C1 segment of cervical spinal cord (tissue), 14 donors: Measurements from ENCODE around the gene NEURL3.
A peak's percentile ranks its signal among the peaks of the same experiment; 100 is the strongest.

Experiments
- DNase-seq, 14 donors: peaks; one replicate each; lab custom pipeline; 2025; lab: John Stamatoyannopoulos, UW

Gene NEURL3

DNA sequence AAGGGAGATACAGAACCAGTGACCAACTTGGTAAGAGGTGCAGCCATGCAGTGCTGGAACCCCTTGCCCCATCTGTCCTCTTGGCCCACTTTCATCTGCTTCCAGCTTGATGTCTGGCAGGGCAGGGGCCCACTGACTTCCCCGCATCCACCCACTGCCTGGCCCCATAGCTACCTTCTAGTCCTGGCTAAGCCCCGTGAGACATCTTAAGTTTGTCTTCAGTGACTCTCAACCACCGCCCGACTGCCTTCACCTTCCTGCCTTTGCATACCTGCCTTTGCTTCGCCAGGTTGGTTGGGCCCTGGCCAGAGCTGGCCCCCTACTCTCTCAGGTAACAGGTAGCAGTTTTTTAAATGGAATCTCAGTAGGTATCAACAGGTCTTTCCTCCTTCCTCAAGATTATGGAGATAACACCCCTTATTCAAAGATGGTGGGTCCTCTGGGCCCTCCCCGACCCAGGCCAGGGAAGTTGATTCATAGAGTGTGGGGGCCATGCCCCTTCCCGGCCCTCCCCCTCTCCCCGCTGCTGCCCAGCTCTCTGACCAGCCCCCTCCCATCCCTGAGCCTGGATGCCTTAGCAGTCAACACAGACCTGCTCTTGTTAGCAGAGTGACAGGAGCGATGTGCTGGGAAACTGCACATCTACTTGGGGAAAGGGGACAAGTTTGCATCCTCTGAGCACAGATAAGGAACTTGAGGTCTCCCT, 34.2 kb upstream of the NEURL3 start:
- no peak for DNase-seq

DNA sequence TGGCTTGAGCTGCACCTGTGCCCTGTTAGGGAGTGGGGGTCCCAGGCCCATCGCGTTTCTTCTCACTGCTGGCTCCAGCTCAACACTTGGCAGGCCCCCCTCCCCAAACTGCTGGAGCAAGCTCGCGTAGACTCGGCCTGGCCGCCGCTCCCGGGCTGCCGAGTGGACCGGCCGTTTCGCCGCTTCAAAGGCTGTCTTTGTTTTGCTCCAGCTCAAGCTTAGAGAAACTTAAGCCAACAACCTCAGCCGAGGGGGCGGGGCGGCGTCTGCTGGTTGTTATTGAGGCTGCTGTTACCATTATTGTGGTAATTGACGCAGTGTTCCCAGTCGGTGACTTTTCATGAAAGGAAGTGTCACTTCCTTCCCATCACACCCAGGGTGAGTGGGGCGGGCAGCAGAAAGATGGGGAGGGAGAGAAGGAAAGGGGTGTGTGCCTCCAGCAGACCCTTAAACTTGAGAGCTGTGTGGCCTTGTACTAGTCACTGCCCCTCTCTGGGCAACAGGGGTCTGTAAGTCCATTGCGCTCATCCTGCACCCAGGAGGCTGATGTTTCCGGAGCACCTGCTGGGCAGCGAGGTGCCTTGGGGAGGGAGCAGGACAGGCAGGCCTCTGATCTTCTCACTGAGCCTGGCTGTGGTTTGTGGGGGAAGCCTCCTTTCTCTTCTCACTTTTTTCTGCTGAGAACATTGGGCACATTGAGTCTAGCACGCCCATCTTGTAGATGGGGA, 33.5 kb upstream of the NEURL3 start:
- DNase-seq: peak in 11 of 14 donors; percentile 40 to 86 (median 65)

GRCh38 chr2:96537734-96538486, 32.8 kb upstream of the NEURL3 start:
- peak in 5 of 14 donors; percentile 19 to 51 (median 37) for DNase-seq

DNA sequence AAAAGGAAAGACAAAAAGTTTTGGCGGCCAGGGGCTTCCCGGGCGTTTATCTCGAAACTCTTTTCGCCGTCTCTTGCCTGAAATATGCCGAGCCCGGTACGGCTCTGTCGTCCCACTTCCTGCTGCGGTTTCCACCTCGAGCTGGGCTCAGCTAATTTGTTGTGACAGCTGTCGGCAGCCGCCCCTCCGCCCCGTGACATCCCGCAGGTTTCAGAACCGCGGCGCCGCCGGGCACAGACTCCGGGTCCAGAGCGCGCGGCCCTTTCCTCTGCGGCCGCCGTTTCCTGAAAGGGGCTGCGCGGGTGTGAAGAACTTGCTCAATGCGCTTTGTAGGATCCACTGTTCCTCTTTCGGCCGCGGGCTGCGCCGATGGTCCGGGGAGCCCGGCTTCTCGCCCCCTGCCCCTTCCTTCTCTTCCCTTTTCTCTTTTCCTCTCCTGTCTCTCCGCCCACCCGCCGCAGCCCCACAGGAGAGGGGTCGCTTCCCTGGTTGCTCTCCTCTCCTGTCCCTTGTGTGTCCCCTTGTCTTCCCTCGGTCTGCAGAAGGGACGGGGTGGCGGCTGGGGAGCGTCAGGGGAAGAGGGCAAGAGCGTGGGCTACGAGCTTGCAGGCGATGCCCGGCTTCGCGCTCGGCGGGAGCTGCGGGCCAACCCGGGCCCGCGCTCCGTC, 32.0 kb upstream of the NEURL3 start:
- peak in 9 of 14 donors; percentile 16 to 74 (median 44) for DNase-seq

DNA sequence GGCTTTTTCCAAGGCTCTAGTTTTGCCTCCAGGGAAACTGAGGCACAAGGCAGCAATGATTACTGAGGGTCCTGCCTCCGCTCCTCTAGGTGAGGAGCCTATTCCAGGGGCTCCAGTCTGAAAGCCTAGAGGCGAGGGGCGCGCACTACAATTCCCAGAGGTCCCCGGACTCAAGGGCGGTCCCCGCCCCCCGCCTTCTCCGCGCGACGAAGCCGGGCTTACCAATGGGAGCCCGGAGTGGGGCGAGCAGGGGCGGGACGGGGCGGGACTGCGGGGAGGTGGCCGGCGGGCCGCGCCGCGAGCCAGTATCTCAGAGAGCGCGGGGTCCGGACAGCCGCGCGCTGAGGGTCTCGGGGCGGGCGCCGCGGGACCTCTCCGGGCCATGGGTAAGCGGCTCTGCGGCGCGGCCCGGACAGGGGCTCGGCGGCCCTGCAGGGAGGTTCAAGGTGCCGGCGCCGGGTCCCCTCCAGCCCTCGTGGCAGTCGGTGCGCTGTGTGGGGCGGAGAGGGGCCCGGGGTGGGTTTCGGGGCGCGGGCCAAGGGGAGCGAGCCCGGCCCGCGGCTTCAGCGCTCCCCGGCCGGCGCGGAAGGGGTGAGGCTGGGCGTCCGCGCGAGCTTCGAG, 31.4 kb upstream of the NEURL3 start, which contains the start of gene ARID5A:
TSS of gene ARID5A (plus strand) at position 308 of the 621 bp plus-strand sequence. CDS start at position 383, 75 bp downstream.
- peak in 13 of 14 donors; percentile 49 to 90 (median 78) for DNase-seq

DNA sequence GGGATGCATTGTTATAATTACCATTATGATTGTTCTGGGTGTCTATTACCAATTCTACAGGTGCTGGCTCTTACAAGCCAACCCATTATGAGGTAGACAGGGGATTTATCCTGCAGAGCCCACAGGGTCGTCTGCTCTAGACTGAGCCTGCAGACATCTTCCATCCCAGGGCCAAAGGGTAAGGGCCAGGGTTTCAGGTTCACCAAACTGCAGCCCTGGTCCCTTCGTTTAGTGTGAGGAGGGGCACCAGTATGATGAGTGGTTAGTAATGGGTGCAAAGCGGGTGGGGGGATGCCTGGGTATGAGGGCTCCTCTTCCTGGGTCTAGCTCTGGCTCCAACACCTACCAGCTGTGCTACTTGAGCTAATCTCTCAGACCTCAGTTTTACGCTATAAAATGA, 30.2 kb upstream of the NEURL3 start:
- no peak for DNase-seq

GRCh38 chr2:96534701-96535181, 29.6 kb upstream of the NEURL3 start:
- DNase-seq: no peak

DNA sequence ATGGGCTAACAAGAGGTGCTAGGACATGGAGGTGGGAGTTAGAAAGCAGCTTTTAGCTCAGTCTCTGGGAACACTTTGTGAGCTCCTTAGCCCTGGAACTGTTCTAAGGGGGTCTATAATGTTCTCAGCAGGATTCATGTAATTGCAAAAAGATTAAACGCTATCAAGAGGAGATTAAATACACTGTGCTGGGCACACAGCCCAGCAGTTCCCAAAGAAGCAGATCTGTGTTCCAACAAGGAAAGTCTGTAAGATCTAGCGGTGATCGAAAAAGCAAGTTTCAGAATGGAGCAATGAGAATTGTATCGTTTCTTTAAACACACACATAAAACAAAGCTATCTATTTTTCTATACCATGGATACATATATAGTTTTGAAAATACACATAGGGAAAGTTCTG, 29.0 kb upstream of the NEURL3 start:
- no peak for DNase-seq

DNA sequence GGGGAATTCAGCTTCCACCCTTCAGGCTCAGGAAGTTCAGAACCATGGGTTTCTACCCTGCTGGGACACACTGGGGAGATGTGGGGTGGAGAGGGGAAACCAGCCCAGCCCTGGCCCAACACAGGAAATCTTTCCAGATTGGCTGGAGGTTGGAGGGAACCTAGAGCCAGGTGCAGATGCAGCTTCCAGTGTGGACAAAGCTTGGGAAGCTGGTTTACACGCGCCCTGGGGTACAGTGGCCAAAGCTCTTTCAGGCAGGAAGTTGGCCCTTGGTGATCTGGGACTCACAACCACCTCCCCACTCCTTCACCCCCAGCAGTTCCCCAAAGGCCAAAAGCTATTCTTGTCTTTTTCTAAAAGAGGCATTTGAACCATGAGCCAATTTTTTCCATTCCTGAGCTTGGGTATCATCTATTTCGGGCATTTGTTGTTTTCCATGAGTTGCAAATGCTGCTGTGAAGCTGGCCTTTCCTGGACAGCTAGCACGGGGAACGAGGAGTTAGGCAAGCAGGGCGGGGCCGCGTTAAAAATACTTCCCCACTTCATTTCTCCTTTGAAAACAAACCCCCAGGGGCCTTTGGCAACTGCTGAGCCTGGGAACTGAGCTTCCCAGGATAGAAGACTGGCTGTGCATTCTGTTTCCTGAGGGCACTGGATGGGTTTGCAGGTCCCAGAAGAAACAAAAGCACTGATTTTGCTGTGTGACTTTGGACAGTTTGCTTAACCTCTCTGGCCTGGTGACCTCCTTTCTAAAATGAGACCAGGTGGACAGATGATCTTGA, 28.3 kb upstream of the NEURL3 start:
- peak in 7 of 14 donors; percentile 25 to 58 (median 45) for DNase-seq

- DNase-seq: no peak
These were observed 27.6 kb upstream of the NEURL3 start for GRCh38 chr2:96532641-96533291.

GRCh38 chr2:96531872-96532505, 26.8 kb upstream of the NEURL3 start:
- DNase-seq: peak in 6 of 14 donors; percentile 40 to 88 (median 49)

DNA sequence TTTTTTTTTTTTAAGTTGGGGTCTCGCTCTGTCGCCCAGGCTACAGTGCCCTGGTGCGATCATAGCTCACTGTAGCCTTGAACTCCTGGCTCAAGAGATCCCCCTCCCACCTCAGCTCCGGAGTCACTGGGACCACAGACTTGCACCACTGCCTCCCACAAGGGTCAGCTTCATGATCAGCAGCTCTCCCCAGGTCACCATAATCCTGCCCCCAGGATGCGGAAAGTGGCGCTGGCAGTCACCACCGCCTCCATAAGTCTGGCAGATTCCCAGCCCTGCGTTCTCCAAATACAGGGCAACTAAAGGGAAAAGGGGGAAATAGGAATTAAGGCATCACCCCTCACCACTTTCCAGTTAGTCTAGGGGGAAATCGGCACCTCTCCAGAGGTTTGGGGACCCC, 26.2 kb upstream of the NEURL3 start:
- DNase-seq: no peak

DNA sequence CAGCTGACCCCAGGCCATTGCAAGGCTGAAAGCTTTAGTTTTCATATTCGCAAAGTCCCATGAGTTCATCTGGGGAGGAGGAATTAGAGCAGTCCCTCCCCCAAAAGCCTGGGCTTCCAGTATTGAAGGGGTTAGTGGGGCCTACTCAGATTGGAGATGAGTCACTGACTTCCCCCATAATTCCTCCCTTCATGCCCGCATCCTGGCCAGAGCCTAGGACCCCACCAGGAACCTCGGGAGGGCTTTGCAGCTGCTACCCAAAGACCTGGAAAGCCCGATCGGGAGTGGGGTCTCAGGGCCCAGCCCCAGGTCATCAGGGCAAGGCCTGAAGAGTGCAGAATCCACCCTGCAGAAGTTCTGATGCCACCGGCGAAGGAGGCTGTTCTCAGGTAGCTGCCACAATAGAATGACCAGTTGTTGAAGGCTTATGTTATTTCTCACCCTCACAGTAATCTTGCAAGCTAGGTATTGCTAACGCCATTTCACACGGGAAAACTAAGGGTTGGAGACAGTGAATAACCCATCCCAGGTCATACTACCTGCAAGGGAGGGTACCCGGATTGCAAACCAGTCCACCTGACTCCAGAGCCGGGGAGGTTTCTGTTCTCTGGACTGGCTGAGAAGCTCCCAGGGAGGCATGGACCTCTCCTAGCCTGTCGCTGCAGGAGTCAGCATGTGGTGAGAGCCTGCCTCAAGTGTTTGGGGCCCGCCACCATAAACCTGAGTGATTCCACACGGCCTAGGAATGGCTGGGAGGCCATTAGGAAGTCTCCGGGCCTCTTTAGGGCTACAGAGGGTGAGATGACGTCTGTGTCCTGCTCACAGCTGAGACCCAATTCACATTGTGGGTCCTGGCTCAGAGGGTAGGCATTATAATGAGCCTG, 25.6 kb upstream of the NEURL3 start:
- DNase-seq: no peak

DNA sequence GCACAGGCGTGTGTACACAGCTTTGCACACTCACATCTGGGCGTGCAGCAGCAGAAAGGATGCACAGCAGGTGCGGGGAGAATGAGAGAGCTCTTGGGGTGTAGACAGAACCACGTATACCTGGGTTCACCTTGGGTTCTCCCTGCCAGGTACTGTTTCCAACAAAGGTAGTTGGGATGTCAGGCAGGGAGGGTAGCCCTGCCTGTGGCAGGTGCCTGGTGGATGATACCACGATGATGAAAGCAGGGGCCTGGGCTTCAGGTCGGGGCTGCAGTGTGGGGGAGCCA, 24.9 kb upstream of the NEURL3 start:
- DNase-seq: no peak

GRCh38 chr2:96529376-96530143, 24.4 kb upstream of the NEURL3 start:
- DNase-seq: no peak

- DNase-seq: peak in 1 of 14 donors; percentile 41
These were observed 23.7 kb upstream of the NEURL3 start for GRCh38 chr2:96528700-96529375.
